Neural progenitor cell (in vitro differentiated cells): ENCODE results near the gene SRPK1. TPM values are rescaled to one million over a fixed set of nuclear protein-coding genes. Genes with fewer than 3 reads are reported as not detected.

Experiments used
- DNase-seq: peaks from one replicate; pipeline ENCODE4 v3.0.0-alpha.2; 2016; ENCODE audit warnings: low spot score
- H2AFZ ChIP-seq: fragments of 200-600 bp; sonication (generic); replicated peaks from 2 replicates; pipeline ENCODE4 v1.6.1; 2016; ENCODE audit warnings: antibody characterized with exemption
- H3F3A ChIP-seq: fragments of 200-600 bp; sonication (generic); 2 replicates; pipeline ENCODE4 v1.6.1; 2016; ENCODE audit warnings: antibody characterized with exemption, low read depth
- H3K27ac ChIP-seq: fragments of 200-600 bp; sonication (generic); 2 replicates; pipeline ENCODE4 v1.5.1; 2016; ENCODE audit warnings: mild to moderate bottlenecking
- H3K27me3 ChIP-seq: fragments of 200-600 bp; sonication (generic); 2 replicates; pipeline ENCODE4 v1.6.1; 2016; ENCODE audit warnings: mild to moderate bottlenecking, moderate library complexity
- H3K36me3 ChIP-seq: fragments of 200-600 bp; sonication (generic); 2 replicates; pipeline ENCODE4 v1.5.1; 2016
- H3K4me1 ChIP-seq: fragments of 200-600 bp; sonication (generic); 2 replicates; pipeline ENCODE4 v1.6.1; 2016; ENCODE audit warnings: mixed run types
- H3K4me2 ChIP-seq: fragments of 200-600 bp; sonication (generic); 2 replicates; pipeline ENCODE4 v1.6.1; 2016
- H3K4me3 ChIP-seq: fragments of 200-600 bp; sonication (generic); 2 replicates; pipeline ENCODE4 v1.5.1; 2016
- H3K79me2 ChIP-seq: fragments of 200-600 bp; sonication (generic); 2 replicates; pipeline ENCODE4 v1.6.1; 2016; ENCODE audit warnings: low read depth
- H3K9ac ChIP-seq: fragments of 200-600 bp; sonication (generic); 2 replicates; pipeline ENCODE4 v1.6.1; 2016
- H3K9me3 ChIP-seq: fragments of 200-600 bp; sonication (generic); 2 replicates; pipeline ENCODE4 v1.5.1; 2016; ENCODE audit warnings: low read depth
- H4K20me1 ChIP-seq: fragments of 200-600 bp; sonication (generic); 2 replicates; pipeline ENCODE4 v1.6.1; 2016; ENCODE audit warnings: low read depth
- H3K27ac Mint-ChIP-seq: 3 replicates; pipeline ENCODE4 v1.8.0; 2021; ENCODE audit warnings: mixed read lengths
- H3K27me3 Mint-ChIP-seq: 2 replicates; pipeline ENCODE4 v1.8.0; 2022; ENCODE audit warnings: low read depth, mild to moderate bottlenecking, inconsistent platforms, moderate library complexity, mixed read lengths; ENCODE audit not compliant: insufficient read depth
- H3K36me3 Mint-ChIP-seq: 3 replicates; pipeline ENCODE4 v1.8.0; 2021; ENCODE audit warnings: mixed read lengths
- H3K4me1 Mint-ChIP-seq: 3 replicates; pipeline ENCODE4 v1.8.0; 2021; ENCODE audit warnings: mixed read lengths
- H3K4me3 Mint-ChIP-seq: 3 replicates; pipeline ENCODE4 v1.8.0; 2021; ENCODE audit warnings: mild to moderate bottlenecking, moderate library complexity, mixed read lengths
- H3K9me3 Mint-ChIP-seq: 3 replicates; pipeline ENCODE4 v1.8.0; 2020; ENCODE audit warnings: mixed read lengths
- EZH2 ChIP-seq: fragments of 200-600 bp; sonication (generic); IDR thresholded peaks from 2 replicates; pipeline ENCODE4 v1.6.1; 2017; ENCODE audit warnings: antibody characterized with exemption, mild to moderate bottlenecking, moderate library complexity
- EZH2phosphoT487 ChIP-seq: fragments of 200-600 bp; sonication (generic); IDR thresholded peaks from 2 replicates; pipeline ENCODE4 v1.6.1; 2017; ENCODE audit warnings: antibody characterized with exemption
- total RNA-seq: library from RNA; depleted of rRNA; stranded (reverse); fragments of >200 nt; gene quantifications from 2 replicates; pipeline ENCODE4 v1.2.3, GENCODE V29; 2015; ENCODE audit warnings: low replicate concordance
- TF ChIP-seq, protein P1 (sequence below): fragments of 200-600 bp; sonication (generic); IDR thresholded peaks from 2 replicates; pipeline ENCODE4 v1.5.1; 2017; ENCODE audit warnings: antibody characterized with exemption, mild to moderate bottlenecking

The SRPK1 gene
- total RNA-seq, 1 donor from 2014 or later, result 181 TPM

DNA sequence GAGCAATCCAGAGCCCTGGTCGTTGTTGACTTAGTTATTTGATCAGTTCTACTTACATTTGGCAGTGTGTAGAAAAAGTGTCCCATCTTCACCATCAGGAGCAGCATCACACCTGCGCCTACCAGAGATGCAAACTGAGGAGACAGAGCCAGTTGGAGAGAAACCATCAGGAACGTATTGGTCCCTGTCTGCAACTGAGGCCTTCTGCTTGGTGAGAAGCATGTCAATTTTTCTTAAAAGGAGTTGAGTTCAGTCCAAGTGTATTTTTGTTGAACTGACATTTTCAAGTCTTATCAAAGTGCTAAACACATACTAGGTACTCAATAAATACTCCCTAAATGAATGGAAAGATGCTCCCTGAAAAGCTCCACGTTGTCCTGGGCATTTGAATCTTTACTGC lies 47.9 kb upstream of the SRPK1 start:
- peaks cover 26% of the 10 kb centered on the region for H3K4me1 Mint-ChIP-seq
- Histone ChIP-seq H3K79me2 (no peaks in the 10 kb centered on the region), H3K4me3 (no peak overlapping the region), H3K9ac (no peak overlapping the region), H4K20me1 (no peaks in the 10 kb centered on the region), H3K4me1 (peaks cover 13% of the 10 kb centered on the region), H2AFZ (no peak overlapping the region), H3K27me3 (no peaks in the 10 kb centered on the region), H3K36me3 (no peaks in the 10 kb centered on the region), H3F3A (peaks cover 6% of the 10 kb centered on the region), H3K9me3 (no peaks in the 10 kb centered on the region), H3K4me2 (no peak overlapping the region), H3K27ac (no peak overlapping the region)
- TF ChIP-seq EZH2, result no peak
- TF ChIP-seq, protein P1, sequence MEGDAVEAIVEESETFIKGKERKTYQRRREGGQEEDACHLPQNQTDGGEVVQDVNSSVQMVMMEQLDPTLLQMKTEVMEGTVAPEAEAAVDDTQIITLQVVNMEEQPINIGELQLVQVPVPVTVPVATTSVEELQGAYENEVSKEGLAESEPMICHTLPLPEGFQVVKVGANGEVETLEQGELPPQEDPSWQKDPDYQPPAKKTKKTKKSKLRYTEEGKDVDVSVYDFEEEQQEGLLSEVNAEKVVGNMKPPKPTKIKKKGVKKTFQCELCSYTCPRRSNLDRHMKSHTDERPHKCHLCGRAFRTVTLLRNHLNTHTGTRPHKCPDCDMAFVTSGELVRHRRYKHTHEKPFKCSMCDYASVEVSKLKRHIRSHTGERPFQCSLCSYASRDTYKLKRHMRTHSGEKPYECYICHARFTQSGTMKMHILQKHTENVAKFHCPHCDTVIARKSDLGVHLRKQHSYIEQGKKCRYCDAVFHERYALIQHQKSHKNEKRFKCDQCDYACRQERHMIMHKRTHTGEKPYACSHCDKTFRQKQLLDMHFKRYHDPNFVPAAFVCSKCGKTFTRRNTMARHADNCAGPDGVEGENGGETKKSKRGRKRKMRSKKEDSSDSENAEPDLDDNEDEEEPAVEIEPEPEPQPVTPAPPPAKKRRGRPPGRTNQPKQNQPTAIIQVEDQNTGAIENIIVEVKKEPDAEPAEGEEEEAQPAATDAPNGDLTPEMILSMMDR, result no peak
- TF ChIP-seq EZH2phosphoT487, result no peak
- H3K4me3 Mint-ChIP-seq, result no peak overlapping the region
- no peak overlapping the region for H3K27ac Mint-ChIP-seq
- DNase-seq, result no peak
- peaks cover 4% of the 10 kb centered on the region for H3K27me3 Mint-ChIP-seq
- H3K36me3 Mint-ChIP-seq, result no peaks in the 10 kb centered on the region
- H3K9me3 Mint-ChIP-seq, result no peaks in the 10 kb centered on the region

DNA sequence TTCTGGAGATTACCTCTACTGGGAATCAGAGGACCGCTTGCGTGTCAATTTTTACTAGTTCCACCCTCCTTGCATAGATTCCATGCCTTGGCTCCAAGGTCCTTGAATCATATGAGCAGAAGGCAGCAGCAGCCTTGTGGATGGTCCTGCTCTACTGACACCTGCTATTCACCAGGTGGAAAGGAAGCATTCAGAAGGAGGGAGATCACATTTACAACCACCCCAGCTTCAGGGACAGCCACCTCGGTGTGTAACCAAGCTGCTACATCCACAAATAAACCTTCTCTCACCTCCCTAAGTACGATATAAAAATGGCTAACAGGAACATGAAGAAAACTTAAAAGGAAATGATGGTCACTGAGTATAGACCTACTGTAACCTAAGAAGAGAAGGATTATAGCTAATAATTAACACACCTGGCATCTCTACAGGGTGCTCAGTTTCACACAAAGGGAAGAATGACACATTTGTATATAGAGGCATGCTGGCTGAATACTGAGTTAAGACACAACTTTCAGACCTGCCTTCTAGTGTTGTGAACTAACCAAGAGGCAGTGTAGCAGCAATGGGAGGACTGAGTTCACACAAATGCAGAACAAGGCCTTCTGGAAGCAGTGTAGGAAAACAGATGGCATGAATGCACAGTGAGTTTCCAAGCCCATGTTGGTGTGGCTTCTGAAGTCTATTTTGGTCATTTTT lies 46.3 kb upstream of the SRPK1 start:
- Histone ChIP-seq H3F3A (peaks cover 6% of the 10 kb centered on the region), H2AFZ (no peak overlapping the region), H3K4me2 (no peak overlapping the region), H4K20me1 (no peaks in the 10 kb centered on the region), H3K27me3 (no peaks in the 10 kb centered on the region), H3K9ac (no peak overlapping the region), H3K4me3 (no peak overlapping the region), H3K79me2 (no peaks in the 10 kb centered on the region), H3K9me3 (no peaks in the 10 kb centered on the region), H3K4me1 (peaks cover 9% of the 10 kb centered on the region), H3K36me3 (no peaks in the 10 kb centered on the region), H3K27ac (no peak overlapping the region)
- H3K27me3 Mint-ChIP-seq, result peaks cover 4% of the 10 kb centered on the region
- peaks cover 13% of the 10 kb centered on the region for H3K4me1 Mint-ChIP-seq
- peak; percentile 11 for DNase-seq
- no peak overlapping the region for H3K27ac Mint-ChIP-seq
- no peaks in the 10 kb centered on the region for H3K9me3 Mint-ChIP-seq
- H3K4me3 Mint-ChIP-seq, result no peak overlapping the region
- H3K36me3 Mint-ChIP-seq, result no peaks in the 10 kb centered on the region
- TF ChIP-seq, protein P1, result no peak
- TF ChIP-seq EZH2phosphoT487 (no peak), EZH2 (no peak)

DNA sequence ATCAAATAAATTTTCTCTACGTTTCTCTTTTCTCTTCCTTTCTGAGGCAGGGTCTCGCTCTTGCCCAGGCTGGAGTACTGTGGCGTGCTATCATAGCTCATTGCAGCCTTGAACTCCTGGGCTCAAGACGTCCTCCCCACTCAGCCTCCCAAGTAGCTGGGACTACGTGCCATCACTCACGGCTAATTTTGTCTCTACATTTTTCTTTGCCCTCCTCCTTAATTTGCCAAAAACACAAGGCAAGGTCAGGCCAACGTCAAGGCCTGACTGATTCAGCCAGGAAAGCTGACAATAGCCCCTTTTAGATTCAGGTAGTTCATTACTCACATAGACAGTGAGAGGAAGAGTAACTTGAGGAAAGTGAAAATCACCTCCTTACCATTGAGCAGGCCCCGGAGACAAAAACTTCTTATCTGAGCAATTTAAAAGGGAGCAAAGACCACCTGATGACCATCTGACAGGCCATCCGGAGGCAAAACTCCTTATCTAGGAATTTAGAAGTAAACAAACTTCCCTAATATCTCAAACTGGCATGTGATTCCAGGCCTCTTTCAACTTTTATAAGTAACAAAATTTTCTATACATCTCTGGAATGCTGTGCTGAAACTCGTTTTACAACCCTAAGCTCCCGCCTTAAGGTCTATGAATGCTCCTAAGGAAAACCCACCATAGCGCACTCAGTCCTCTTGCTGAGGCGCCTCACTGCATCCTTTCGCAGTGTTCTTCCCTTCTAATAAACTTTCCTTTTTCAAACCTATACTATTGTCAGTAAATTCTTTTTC lies 42.1 kb upstream of the SRPK1 start:
- H3F3A ChIP-seq, result peaks cover 6% of the 10 kb centered on the region
- H3K79me2 ChIP-seq, result no peaks in the 10 kb centered on the region
- H4K20me1 ChIP-seq, result no peaks in the 10 kb centered on the region
- H3K9ac ChIP-seq, result no peak overlapping the region
- no peaks in the 10 kb centered on the region for H3K36me3 ChIP-seq
- TF ChIP-seq, protein P1, result no peak
- TF ChIP-seq EZH2phosphoT487 (no peak), EZH2 (no peak)
- H2AFZ ChIP-seq, result no peak overlapping the region
- no peaks in the 10 kb centered on the region for H3K9me3 ChIP-seq
- DNase-seq, result no peak
- H3K9me3 Mint-ChIP-seq, result no peaks in the 10 kb centered on the region
- H3K4me1 ChIP-seq, result peaks cover 9% of the 10 kb centered on the region
- H3K27me3 ChIP-seq, result no peaks in the 10 kb centered on the region
- H3K27me3 Mint-ChIP-seq, result peaks cover under 1% of the 10 kb centered on the region
- no peak overlapping the region for H3K4me2 ChIP-seq
- no peak overlapping the region for H3K4me3 Mint-ChIP-seq
- H3K4me1 Mint-ChIP-seq, result peaks cover 4% of the 10 kb centered on the region
- no peak overlapping the region for H3K4me3 ChIP-seq
- H3K36me3 Mint-ChIP-seq, result no peaks in the 10 kb centered on the region
- H3K27ac ChIP-seq, result no peak overlapping the region
- H3K27ac Mint-ChIP-seq, result no peak overlapping the region
